ENCODE results near the gene AAK1.

DNA sequence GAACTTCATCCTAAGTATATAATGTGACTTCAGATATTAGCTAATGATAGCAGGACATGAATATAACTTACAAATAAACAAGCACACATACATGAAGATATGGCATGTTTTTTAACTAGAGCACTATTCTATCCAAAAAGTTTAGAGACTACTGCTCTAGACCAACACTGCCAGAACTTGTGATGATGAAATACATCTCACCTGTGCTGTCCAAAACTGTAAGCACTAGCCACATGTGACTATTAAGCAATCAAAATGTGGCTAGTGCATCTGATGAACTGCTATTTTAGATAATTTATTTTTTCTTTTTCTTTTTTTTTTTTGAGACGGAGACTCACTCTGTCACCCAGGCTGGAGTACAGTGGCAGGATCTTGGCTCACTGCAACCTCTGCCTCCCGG is 7.1 kb downstream of the AAK1 start:
- no peak for TF ChIP-seq POLR2A (IDR thresholded peaks at IDR 0.05)
- TF ChIP-seq, protein P1, sequence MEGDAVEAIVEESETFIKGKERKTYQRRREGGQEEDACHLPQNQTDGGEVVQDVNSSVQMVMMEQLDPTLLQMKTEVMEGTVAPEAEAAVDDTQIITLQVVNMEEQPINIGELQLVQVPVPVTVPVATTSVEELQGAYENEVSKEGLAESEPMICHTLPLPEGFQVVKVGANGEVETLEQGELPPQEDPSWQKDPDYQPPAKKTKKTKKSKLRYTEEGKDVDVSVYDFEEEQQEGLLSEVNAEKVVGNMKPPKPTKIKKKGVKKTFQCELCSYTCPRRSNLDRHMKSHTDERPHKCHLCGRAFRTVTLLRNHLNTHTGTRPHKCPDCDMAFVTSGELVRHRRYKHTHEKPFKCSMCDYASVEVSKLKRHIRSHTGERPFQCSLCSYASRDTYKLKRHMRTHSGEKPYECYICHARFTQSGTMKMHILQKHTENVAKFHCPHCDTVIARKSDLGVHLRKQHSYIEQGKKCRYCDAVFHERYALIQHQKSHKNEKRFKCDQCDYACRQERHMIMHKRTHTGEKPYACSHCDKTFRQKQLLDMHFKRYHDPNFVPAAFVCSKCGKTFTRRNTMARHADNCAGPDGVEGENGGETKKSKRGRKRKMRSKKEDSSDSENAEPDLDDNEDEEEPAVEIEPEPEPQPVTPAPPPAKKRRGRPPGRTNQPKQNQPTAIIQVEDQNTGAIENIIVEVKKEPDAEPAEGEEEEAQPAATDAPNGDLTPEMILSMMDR (IDR thresholded peaks at IDR 0.05), result no peak
